IMR-90 (cell line): ENCODE measurements around the gene RNF6. TPM values are rescaled to one million over a fixed set of nuclear protein-coding genes. Genes with fewer than 3 reads are reported as not detected.

Source experiments
- polyA plus RNA-seq, 3 experiments: library from polyadenylated mRNA; depleted of rRNA; stranded (reverse); fragments of >200 nt; gene quantifications; 2 replicates each; pipeline ENCODE4 v1.2.3, GENCODE V29; 2012; ENCODE audit warnings: low replicate concordance in 1 of 3
- total RNA-seq: library from RNA; depleted of rRNA; stranded (reverse); fragments of >200 nt; gene quantifications from 2 replicates; pipeline ENCODE4 v1.2.3, GENCODE V29; 2012; rRNA removed

Gene RNF6
- total and polyA plus RNA-seq, 2 of the 4 experiments (the other 2 are of a cell fraction) = 22.9 to 33.3 TPM

Other genes with a start within 250 kb of the RNF6 start
- gene SHISA2, start 170.3 kb downstream of the RNF6 start, total RNA-seq = under 0.01 TPM in 1 of 2 replicates, not detected in the other
- gene SHISA2, start 170.3 kb downstream of the RNF6 start, polyA plus RNA-seq (2012; rRNA removed) = not detected in 2 replicates
- 19.0 and 21.9 TPM in 2 replicates for gene CDK8, start 31.8 kb upstream of the RNF6 start, total RNA-seq
- 13.5 and 15.4 TPM in 2 replicates for gene CDK8, start 31.8 kb upstream of the RNF6 start, polyA plus RNA-seq (2012; rRNA removed)